ENCODE data around the gene CIAO2A.
"Not testable (repeated sequence)": the region's sequence is repeated elsewhere in the genome, so short reads cannot be mapped to it uniquely, and the experiment has no call there.

CIAO2A gene, protein sequence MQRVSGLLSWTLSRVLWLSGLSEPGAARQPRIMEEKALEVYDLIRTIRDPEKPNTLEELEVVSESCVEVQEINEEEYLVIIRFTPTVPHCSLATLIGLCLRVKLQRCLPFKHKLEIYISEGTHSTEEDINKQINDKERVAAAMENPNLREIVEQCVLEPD

DNA sequence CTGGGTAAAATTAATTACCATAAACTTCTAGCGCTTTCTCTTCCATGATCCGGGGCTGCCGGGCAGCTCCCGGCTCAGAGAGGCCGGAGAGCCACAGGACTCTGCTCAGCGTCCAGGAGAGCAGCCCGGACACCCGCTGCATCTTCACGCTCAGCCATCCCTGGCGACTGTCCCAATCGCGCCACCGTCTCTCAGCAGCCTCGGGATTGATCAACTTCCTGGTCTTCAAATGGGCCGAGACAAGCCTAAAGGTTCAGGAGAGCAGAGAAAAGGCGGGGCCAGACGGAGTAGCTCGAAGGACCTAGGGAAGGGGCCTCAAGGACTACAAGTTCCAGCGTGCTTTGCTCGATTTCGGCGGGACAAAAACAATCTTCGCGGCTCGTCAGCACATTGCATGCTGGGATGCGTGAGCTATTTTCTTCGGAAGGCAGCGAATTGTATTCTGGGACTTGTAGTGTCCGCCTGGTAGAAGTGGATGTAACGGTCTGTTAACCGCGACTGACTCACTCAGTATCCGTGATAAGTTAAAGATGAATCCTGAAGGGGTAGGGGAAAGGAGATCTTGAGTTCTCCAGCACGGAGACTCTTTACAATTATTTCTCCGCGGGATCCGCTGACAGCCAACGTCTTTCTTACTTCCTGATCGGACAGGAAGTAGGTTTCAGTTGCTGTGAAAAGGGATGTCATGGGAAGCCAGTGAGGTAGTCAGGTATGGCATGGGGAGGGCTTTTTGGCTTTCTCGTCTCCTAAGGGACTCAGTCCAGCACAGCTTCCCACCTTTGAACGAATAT, at the start of gene CIAO2A:
CIAO2A (minus strand) TSS at position 212 of the 791 bp plus-strand sequence; CDS start at position 142, 70 bp downstream.
- DNase-seq (ENCODE audit: low spot score), result peak; percentile 99

DNA sequence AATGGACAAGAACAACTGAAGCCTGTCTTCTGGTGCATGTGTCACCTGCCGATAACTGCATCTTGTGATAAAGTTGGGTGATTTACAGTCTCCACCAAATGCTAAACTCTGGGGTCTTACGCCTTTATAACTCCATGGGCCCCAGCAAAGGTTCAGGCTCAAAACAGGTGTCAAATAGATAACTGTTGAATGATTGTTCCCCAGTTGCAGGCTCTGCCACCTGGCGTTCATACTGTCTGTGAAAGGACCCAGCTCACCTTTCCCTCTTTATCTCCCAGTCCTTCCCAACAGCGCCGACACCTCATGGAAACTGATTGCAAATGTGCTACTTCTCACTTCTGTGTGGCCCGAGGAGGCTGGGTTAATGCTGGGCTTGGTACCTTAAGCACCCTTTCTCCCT, 49.6 kb upstream of the CIAO2A start:
- no peak for DNase-seq (ENCODE audit: low spot score)

DNA sequence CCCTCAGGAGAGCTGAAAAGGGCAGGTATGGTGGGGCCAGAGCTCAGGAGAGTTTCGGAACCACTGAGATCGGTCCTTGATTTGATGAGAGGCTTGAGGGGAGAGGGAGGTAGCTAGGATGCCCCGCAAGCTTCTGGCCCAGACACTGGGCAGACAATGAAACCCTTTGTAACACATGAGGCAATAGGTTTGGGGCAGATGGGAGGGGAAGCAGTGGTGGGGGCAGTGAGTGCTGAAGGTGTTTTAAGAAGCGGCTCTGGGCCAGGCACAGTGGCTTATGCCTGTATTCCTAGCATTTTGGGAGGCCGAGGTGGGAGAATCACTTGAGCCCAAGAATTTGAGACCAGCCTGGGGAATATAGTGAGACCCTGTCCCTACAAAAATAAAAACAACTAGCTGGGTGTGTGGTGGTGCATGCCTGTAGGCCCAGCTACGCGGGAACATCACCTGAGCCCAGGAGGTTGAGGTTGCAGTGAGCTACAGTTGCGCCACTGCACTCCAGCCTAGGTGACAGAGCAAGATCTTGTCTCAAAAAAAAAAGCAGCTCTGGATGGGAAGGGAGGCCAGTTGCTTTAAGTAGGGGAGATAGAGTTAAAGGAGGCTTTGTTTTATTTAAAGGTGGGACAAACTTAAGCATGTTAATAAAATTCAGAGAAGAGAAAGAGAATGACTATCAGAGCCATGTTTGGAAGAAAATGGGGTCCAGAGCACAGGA, 48.3 kb upstream of the CIAO2A start:
- no peak for DNase-seq (ENCODE audit: low spot score)

DNA sequence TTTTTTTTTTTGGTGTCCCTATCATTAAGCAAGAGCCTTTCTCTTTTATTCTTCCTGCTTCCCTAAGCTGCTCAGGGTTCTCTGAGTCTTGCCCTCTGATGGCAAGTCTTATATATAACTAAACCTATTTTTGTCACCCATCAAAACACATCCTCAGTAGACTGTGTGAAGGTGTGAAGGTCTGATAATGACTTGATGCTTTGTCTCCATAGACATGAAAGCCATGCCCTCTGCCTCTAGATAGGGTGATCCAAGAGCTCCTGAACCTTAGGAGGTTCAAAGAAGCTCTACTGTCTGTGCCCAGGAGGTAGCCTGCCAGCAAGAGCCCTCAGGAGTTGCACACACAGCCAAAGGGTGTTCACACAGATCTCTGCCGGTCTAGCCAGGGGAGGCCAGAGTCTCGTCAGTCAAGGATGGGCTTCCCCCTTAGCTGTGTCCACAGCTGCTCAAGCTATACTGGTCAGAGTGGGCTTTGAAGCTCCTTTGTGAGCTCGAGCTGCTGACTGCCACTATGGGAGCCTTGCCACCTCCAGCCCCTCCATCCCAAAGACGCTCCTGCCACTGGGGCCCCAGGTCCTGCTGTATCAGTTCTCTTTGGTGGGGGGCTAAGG, 44.8 kb upstream of the CIAO2A start:
- no peak for DNase-seq (ENCODE audit: low spot score)

DNA sequence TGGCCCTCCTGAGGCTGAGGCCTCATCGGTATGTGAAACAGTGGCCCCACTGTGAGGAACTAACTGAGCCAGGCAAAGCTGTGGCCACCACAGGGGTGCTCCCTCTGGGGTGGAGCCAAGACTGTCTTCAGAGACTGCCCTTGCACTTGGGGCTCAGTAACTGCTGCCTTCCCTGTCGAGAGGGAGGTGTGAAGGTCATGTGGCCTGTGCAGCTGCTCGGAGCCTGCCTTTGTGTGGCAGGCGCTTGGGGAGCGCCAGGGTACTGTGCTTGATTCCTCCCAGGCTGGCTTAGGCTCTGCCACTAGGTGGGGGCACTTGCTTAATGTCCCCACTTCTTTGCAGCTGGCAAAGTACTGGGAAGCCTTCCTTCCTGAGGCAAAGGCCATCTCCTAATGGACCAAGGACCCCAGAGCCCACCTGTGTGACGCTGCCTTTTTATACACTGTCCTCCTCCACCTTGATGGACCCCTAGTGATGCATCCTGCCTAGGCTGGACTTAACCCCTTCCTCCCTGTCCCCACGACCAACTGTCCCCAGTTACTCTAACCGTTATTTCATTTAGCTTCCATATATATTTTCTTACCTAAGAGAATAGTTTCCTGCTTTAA, 43.7 kb upstream of the CIAO2A start:
- no peak for DNase-seq (ENCODE audit: low spot score)

DNA sequence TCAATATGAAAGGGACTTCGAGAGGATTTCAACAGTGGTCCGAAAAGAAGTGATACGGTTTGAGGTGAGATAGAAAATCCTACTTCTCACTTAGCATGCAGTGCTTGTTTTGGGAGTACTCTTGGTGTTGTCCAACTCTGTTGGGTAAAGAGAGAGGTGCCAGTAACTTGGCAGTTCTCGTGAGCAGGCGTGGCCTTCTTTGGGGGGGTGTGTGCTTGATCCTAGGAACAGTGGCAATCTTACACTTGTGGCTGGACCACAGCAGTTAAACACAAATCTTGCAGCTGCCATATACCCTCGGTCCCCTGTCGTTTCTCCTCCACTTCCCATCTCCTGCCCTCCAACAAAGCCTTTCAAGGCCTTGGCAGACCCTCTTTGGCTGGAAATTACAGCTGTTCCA, 42.7 kb upstream of the CIAO2A start:
- no peak for DNase-seq (ENCODE audit: low spot score)

DNA sequence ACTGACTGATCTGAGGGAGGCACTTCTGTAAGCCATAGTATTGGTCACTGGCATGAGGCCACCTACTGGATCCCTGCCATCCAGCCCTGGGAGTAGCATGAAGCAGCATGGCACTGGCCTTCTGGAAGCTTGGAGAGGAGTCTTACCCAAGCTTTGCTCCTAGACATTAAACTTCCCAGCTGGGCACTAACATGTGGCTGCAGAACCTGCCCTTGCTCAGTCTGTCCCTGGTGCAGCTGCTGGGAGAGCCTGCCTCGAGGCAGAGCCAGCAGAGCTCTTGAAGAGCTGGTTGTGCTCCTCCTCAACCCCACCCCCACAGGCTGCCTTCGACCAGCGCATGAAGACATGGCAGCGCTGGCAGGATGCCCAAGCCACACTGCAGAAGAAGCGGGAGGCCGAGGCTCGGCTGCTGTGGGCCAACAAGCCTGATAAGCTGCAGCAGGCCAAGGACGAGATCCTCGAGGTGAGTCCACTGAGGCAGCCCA, 40.7 kb upstream of the CIAO2A start:
- DNase-seq (ENCODE audit: low spot score), result no peak

DNA sequence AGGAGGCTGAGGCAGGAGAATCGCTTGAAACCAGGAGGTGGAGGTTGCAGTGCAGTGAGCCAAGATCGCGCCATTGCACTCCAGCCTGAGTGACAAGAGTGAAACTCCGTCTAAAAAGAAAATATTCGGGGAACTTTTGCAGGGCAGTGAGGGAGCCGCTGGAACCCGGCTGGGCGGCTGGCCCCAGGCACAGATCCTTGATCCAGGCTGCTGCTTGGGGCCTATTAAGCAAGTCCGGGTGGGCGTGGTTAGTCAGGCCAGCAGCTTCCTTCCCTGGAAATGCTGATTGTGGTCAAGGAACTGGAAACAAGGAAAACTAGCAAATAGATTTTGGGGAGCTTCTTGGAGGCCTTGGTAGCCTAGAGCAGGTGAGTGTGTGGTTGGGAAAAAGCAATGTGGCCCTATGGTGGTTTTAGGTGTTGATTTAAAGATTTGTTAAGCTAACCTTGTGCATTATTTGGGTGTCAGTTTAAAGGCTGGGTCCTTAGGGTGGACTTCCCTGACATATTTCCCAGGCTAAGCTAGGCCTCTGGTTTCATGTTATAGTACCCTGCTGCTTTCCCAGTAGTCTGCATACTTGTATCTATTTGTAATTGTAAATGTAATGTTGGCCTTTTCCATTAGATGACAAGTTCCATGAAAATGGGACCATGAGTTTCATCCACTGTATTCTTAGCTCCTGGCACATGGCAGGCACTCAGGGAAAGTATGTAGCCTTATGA, 40.1 kb upstream of the CIAO2A start:
- no peak for DNase-seq (ENCODE audit: low spot score)

DNA sequence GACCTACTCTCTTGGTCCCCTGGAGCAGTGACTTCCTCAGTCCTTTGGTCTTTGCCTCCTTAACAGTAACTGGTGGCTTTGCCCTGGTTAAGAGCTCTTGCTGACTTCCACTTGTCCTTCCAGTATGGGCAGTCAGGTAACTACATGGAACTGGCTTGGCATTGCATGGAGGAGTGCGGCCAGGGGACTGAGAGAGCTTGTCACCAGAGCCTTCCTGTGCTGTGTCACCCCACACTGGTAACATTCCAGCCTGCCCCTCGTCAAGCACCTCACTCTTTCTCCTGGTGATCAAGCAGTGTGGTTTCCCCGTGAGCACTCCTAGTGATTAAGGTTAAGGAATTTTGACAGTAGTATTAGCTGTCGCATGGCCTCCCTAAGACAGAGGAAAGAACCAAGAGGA, 38.6 kb upstream of the CIAO2A start:
- no peak for DNase-seq (ENCODE audit: low spot score)

DNA sequence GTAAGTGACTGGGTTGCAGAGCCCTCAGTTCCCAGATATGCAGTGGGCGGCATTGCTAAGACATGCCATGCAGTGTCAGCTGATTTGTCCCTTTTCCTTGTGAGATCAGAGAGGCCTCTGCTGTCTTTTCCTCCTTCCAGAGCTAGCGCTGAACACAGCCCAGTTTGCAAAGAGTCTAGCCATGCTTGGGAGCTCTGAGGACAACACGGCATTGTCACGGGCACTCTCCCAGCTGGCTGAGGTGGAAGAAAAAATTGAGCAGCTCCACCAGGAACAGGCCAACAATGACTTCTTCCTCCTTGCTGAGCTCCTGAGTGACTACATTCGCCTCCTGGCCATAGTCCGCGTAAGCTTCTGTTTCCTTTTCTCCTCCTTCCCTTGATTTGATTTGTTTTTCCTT, 37.9 kb upstream of the CIAO2A start:
- DNase-seq (ENCODE audit: low spot score), result no peak

DNA sequence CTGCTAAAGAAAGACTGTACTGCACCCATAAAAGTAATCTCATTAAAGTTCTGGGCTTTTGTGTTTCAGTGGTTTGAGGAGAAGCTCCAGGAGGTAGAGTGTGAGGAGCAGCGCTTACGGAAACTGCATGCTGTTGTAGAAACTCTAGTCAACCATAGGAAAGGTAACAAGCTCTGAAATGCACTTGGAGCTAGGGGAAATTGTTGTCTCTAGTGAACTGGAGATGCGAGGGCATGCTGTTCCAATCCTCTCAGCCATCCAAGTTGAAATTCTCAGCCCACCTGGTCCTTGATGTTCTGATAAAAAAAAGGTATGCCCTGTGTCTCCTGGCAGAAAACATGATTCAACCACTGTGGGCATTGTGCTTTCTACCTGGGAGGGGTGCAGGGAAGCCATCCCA, 36.5 kb upstream of the CIAO2A start:
- no peak for DNase-seq (ENCODE audit: low spot score)

DNA sequence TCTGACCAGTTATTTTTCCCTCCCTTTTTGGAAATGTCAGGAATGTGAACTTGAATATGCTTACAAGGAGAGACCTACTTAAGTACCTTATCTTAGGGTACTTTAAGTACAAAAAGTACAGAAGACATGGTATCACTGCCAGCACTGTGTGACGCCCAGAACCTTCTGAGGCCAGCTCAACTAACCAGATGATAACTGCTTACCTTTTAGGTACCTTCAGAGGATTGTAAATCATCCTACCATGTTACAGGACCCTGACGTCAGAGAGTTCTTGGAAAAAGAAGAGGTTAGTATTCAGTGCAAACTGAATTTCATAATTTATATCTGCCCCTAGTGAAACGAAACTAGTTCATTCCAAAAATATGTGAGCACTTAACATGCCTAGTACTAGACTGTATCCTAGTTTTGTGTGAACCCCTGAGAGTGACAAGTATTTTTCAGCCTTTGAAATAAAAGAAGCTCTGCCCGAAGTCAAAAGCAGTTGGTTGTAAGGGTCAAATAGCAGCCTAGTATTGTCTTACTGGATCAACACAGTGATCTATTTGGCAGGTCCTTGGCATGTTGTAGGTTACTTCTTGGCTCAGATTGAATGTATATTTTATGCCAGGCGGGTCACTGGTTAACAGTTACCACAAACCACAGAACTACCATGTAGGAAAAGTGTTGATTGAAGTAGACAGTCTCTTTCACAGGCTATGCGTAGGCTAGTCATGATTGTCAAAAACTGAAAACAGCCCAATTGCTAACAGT, 34.1 kb upstream of the CIAO2A start:
- no peak for DNase-seq (ENCODE audit: low spot score)

DNA sequence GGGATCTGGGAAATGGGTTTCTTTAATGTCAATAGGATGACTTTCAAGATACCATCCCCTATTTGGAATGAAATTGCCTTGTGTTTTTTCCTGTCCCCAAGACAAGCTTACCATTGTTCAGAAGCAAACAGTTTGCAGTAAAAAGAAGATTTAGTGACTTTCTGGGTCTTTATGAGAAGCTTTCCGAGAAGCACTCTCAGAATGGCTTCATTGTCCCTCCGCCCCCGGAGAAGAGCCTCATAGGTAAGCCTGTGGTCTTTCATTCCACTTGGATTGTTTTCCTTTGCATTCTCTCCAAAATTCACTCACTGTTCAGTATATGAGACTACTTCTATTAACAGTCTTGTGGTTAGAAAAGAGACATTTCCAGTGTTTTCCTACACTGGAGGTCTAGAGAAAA, 32.3 kb upstream of the CIAO2A start:
- no peak for DNase-seq (ENCODE audit: low spot score)

DNA sequence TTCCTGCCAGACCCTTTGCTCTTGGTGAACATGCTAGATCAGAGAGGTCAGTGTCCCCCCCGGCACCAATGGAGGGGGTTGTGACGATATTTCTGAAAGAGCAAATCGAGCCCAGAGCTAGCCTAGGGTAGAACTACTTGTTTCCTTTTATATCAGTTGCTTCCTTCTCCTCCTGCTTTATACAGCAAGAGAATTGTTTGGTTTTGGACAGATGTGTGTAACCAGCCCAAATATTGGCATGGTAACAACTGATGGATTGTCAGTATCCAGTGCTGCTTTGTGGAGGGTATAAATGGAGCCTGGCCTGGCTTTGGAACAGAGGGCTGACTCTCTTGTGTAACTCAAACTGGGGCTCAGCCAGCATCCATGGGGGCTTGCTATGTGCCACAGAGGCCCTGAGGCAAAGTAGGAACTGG, 29.3 kb upstream of the CIAO2A start:
- DNase-seq (ENCODE audit: low spot score), result no peak

DNA sequence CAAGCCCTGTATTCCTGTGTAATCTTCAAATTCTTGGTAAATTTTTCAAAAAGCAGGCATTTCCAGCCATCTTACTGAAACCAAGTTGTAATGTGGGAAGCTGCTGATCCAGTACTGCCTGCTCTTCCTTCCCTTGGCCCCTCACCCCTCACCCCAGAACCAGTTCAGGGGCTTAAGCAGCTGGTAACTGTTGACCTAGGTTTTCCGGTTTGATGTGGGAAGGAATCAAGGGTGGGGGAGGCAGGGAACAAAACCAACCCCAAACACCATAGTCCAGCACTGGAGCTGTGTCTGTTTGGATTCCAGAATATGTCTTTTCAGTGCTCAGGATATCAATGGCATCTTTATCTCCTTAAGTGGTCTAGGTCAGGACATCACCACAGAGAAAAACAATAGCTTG, 28.8 kb upstream of the CIAO2A start:
- no peak for DNase-seq (ENCODE audit: low spot score)

DNA sequence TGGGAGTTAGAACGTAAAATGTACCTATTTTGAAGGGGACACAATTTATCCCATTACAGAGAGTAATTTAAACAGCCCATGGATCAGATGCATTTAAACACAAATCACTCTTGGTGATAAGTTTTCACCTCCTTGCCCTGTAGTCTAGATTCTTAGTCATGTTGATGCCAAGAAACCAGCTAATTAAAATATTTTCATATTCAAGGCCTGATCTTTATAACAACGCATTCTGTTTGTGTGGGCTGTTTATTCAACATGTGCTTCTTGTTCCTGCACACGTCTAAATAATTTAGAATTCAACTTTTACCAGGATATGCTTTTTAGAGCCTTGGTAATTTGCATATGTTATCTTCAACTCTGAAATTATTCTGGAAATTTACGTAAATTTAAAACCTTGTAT, 28.0 kb upstream of the CIAO2A start:
- no peak for DNase-seq (ENCODE audit: low spot score)

DNA sequence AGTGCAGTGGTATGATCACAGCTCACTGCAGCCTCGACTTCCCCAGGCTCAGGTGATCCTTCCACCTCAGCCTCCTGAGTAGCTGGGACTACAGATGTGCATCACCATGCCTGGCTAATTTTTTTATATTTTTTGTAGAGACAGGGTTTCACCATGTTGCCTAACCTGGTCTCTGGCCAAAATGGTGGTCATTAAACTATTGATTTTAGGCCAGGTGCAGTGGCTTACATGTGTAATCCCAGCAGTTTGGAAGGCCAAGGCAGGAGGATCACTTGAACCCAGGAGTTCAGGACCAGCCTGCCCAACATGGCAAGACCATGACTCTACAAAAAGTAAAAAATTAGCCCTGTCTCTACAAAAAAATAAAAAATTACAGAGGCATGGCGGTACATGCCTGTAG, 26.7 kb upstream of the CIAO2A start:
- not testable (repeated sequence) for DNase-seq (ENCODE audit: low spot score)

DNA sequence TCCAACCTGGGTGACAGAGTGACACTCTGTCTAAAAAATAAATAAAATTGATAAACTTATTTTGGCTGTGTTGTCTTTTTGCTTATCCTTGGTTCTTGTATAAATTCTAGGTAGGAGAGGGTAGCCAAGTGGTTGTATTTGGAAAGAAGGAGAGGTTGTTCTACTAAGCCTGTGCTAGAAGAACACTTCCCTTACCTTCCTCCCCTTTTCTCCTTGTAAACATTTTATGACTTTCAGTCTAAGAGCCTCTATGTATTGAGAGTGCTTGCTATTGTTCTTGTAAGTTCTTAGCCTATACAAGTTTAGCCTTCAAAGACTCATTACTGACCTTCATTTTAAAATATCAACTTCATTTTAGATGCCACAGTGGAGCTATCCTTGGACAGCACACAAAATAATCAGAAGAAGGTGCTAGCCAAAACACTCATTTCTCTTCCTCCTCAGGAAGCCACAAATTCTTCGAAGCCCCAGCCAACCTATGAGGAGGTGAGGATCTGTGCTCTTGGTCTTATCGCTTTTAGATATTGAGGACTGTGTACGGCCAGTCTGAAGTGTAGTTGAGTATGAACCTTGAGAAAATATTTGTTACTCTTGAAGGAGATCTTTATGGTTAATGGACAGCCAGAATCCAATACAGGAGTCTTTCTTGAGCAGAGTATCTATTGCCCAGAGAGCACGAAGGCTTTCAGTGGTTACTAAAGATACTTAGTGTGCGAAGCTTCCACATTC, 24.3 kb upstream of the CIAO2A start:
- DNase-seq (ENCODE audit: low spot score), result no peak

DNA sequence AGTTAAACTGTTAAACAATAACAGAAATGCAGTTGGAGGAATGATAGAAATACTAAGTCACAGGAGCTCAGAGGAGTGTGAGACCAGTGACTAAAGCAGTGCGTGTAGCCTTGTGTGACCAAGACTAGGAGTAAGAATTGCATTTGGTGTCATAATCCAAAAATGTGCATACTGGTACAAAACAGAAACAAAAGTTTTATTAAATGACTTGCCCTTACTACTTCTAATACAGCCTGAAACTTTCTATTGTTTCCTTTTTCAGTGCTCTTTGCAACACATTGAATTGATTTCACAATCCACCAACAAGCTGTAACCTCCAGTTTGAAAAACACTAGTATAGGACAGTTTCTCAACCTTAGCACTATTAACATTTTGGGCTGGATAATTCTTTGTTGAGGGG, 19.3 kb upstream of the CIAO2A start:
- peak; percentile 53 for DNase-seq (ENCODE audit: low spot score)

All from activated CD4-positive, alpha-beta T cell treated with anti-CD3 and anti-CD28 coated beads, Interleukin-2, Interleukin-4, amounts not matched to agents 100 ng/mL and 50 ng/mL, durations not matched to agents 16 hours and 8 hours (primary cell).